ENCODE data around the gene CPA4.

DNA sequence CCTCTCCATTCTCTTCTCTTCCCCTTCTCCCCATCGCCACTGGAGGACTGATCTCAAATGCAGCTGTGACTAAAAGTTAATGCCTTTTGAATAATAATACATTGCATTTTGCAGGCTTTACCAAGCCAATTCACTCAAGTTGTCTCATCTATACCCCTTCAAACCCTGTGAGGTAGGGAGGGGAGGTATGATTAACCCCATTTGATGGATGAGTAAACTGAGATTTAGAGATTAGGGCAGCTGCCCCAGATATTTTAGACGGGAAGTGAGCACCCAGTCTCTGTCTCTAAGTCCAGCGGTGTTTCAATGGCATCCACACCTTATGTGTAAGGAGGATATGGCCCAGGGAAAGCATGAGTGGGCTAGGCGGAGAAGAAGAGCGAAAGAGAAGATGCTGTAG lies 52.8 kb downstream of the CPA4 start:
- no peak for TF ChIP-seq POLR2A (IDR thresholded peaks at IDR 0.05; ENCODE audit: low read depth, low read length)
- TF ChIP-seq POLR2AphosphoS5 (IDR thresholded peaks at IDR 0.05; ENCODE audit: low read depth, low read length) = no peak

Measured in GM12892 (cell line).